WTC11 (cell line): Measurements from ENCODE around the gene COQ6.

Experiments
- NR3C1 ChIP-seq: sonication (generic); formaldehyde crosslinking; conservative IDR thresholded peaks from 2 replicates; pipeline ENCODE4 v1.8.1; 2023; ENCODE audit warnings: low read depth, mild to moderate bottlenecking, missing genetic modification reagents
- PRRX2 ChIP-seq: fragments of 250-450 bp; sonication (Bioruptor Pico); IDR thresholded peaks from 2 replicates; pipeline ENCODE4 v1.8.0; 2021; ENCODE audit warnings: mild to moderate bottlenecking
- ZBTB21 ChIP-seq: sonication (generic); formaldehyde crosslinking; IDR thresholded peaks from 2 replicates; pipeline ENCODE4 v1.8.1; 2023; ENCODE audit warnings: mild to moderate bottlenecking, missing genetic modification reagents, borderline replicate concordance

- TF ChIP-seq ZBTB21 (CRISPR knock-in tag) (no peak), PRRX2 (no peak), NR3C1 (CRISPR knock-in tag) (no peak)
Observed at GRCh38 chr14:73958591-73958990, 8.5 kb downstream of the COQ6 start.
